Kidney glomerular epithelial cell (primary cell): ENCODE data around the gene TMEM221.

Experiments
- DNase-seq: peaks from one replicate; lab custom pipeline; 2025; lab: John Stamatoyannopoulos, UW

Gene TMEM221

GRCh38 chr19:17441241-17442021 is 7.0 kb downstream of the TMEM221 start:
- peak; percentile 57 for DNase-seq

- no peak for DNase-seq
Observed at GRCh38 chr19:17436874-17437267, 11.6 kb downstream of the TMEM221 start.

DNA sequence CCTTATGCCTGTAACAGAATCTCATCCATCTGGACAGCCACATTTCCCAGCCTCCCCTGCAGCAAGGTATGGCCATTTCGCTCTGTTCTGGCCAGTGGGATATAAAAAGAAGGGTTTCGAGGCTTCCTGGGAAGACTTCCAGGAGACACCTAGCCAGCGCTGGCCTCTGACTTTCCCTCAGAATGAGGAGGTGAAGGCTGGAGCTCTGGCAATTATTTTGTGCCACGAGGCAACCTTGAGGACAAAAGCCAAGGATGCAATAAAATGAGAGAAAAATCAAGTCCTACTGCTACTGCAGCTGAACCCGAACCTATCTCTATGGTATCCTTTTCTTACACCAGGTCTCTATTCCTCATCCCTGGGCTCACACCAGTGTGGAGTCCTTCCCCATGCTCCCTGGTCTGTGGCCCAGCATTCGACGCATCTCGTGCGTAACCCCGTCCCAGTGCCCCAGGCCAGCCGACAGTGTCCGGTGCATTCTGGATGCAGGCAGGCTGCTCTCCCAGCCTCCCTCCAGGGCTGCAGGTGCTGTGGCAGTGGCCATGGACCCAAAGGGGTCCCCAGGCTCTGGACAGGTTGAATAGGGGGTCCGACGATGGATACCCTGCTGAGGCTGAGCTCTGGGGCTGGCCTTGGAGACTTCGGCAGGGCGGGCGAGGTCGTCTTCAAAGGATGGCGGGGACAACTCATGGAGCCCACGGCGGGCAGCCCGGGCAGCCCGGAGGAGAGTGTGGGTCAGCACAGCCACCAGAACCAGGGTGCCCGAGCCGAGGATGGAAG is 12.2 kb downstream of the TMEM221 start:
- no peak for DNase-seq

DNA sequence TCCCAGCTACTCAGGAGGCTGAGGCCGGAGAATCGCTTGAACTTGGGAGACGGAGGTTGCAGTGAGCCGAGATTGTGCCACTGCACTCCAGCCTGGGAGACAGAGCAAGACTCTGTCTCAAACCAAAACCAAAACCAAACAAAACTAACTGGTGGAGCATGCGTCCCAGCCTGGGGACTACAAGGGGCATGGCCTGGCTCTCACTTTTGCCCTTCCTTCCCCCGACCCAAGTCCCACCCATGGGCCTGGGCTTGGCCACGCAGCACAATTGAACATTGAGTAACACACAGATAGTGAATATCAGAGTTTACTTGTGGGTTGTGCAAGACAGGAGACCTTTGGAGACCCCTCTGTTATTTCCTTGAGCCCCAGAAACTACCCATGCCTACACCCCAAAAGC is 13.2 kb downstream of the TMEM221 start:
- DNase-seq = no peak

DNA sequence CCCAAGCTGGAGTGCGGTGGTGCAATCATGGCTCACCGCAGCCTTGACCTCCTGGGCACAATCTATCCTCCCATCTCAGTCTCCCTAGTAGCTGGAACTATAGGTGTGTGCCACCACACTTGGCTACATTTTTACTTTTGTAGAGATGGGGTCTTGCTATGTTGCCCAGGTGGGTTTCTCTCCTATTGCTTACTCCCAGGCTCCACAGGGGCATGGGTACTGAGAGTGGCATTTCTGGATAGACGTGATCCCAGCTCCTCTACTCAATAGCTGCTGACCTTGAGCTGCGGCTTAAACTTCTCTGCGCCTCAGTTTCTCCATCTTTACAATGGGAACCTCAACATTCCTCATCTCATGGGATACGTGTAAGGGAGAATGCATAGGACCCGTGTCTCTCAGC is 17.1 kb downstream of the TMEM221 start:
- no peak for DNase-seq

DNA sequence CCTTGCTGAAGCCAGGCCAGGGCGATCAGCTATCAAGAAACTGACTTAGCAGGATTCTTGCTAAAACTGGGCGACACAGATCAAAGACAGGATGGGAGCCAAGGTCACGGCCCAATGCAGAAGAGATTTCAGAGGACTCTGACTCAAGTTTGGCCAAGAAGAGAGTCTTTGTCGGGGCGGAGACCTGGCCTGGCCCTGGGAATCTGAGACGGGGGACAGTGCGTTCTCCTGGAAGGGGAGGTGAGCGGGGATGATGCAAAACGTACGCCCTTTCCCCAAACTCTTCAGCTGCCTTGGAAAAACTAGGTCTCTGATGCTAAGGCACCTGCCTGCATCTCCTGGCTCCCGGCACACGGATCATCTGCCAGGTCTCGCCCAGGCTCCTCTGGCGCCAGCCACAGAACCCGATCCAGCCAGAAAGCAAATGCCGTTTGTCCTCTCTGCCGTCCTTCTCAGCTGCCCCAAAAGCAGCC is 18.8 kb downstream of the TMEM221 start:
- no peak for DNase-seq

DNA sequence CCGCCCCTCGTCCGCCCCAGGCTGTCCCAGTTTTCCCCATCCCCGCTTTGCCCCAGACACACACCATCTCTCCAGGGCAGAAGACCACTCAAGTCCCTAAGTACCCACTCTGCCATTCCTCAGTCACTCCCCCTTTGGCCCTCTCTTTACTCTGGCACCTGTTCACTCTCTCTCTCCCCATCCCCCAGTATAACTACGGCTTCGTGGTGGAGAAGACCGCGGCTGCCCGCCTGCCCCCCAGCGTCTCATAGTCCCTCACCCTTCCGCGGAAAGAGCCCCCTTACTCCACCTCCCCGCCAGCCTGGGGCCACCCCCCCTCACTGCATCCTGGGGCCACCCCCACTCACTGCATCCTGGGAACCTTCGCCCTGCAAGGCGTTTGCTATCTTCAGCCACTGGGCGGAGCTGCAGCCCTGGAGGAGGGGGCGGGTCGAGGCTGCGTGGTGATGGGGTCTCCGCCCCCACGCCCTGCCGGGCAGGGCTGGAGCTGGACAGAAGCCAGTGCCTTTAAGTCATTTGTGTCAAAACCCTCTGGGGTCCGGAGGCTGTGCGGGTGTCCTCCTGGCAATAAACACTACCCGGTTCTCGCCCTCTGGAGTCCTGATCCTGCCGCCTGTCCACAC is 23.6 kb downstream of the TMEM221 start:
- peak; percentile 26 for DNase-seq

DNA sequence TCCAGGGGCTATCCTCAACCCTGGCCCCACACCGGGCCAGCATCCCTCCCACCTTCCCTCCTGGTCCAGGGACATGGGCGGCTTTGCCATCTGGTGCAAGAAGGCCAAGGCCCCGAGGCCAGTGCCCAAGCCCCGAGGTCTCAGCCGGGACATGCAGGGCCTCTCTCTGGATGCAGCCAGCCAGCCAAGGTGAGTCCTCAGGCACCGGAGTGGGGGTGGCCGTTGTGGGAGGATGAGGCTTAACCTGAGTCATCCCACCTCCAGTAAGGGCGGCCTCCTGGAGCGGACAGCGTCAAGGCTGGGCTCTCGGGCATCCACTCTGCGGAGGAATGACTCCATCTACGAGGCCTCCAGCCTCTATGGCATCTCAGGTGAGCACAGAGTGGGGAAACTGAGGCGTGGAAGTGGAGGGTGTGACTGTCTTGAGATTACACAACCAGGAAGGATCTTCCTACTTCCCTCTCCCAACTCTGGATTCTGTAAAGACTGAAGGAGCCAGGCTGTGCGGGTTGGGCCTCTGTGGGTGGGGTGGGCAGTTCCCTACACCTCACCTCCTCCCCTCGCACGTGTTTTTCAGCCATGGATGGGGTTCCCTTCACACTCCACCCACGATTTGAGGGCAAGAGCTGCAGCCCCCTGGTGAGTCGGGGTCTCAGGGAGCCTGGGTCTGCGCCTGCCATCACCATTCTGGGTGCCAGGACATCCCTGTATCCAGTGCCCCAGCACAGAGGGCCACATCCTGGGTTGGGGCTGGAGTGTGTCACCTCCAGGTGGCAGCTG is 24.8 kb downstream of the TMEM221 start:
- no peak for DNase-seq

DNA sequence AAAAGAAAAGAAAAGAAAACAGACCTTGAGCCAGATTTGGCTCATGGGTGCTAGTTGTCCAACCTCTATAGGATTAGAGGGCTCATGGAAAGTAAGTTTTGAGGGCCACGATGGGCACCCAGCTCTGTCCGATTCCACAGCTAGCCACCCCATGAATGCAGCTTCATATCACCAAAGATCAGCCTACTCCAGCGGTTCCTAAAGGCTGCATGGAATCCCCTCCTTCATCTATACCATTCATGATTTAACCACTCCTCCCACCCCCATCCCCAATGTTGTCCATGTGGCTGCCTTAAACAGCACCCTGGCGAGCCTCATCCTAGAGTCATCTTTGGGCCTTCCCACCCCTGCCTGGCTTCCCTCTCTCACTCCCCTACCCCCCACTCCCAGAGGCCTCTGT is 26.5 kb downstream of the TMEM221 start:
- no peak for DNase-seq

- DNase-seq = no peak
Observed at GRCh38 chr19:17420475-17420924, 28.0 kb downstream of the TMEM221 start.

DNA sequence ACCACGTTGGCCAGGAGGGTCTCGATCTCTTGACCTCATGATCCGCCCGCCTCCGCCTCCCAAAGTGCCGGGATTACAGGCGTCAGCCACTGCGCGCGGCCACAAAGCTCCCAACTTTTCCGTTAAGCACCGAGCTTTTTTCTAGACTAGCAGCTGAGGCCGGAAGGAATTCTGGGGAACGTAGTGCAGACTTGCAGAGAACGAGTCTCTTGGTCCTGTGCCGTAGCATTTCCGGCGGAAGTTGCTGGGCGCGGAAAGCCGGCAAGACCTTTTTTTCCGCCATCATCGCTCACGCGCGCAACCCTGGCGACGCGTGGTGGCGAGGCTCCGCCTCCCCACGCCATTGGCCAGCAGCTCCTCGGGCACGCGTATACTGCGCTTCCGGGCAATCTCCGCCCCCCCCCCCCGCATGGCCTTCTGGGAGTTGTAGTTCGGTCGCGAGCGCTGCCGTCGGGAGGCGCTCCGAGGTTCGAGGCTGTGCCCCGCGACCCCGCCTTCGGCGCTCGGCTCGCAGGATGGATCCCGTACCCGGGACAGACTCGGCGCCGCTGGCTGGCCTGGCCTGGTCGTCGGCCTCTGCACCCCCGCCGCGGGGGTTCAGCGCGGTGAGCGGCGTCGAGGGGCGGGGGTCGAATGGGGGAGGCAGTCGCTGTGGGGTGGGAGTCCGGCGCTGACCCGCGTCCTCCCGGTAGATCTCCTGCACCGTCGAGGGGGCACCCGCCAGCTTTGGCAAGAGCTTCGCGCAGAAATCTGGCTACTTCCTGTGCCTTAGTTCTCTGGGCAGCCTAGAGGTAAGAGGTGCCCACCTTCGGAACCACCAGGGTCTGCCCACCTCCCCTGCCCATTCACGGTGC is 28.6 kb downstream of the TMEM221 start, which contains the start of gene MVB12A:
Gene MVB12A (plus strand): TSS at position 427 of the 854 bp plus-strand sequence. CDS start 89 bp downstream, at position 516.
- peak; percentile 96 for DNase-seq

- peak; percentile 22 for DNase-seq
Observed at GRCh38 chr19:17419154-17419620, 29.3 kb downstream of the TMEM221 start.

- DNase-seq = no peak
Observed at GRCh38 chr19:17418710-17419109, 29.8 kb downstream of the TMEM221 start.

GRCh38 chr19:17415121-17415520 is 33.3 kb downstream of the TMEM221 start:
- DNase-seq = no peak

GRCh38 chr19:17414097-17414496 is 34.4 kb downstream of the TMEM221 start:
- no peak for DNase-seq

DNA sequence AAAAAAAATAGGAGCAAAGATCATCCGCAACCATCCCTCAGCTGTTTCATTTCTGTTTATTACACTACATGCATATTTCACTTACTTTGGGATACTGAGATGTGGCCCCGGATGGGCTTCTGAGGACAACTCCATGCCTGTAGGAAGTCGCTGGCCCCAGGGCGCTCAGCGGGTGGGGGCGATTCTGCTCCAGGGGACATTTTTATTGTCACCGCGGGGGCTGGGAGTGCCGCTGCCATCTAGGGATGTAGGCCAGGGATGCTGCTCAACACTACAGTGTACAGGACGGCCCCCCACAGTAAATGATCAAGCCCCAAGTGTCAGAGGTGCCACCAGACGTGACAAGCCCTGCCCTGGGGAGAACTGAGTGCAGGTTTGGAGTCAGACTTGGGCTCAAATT is 36.7 kb downstream of the TMEM221 start:
- no peak for DNase-seq

DNA sequence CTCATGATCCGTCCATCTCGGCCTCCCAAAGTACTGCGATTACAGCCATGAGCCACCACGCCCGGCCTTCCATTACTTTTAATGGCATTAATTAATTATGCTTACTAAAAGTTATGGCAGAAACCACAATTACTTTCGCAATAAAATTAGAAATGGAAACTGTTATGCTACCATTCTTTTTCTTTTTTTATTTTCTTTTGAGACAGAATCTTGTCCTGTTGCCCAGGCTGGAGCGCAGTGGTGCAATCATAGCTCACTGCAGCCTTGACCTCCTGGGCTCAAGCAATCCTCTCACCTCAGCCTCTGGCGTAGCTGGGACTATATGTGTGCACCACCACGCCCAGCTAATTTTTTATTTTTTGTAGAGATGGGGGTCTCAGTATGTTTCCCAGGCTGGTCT is 38.5 kb downstream of the TMEM221 start:
- DNase-seq = no peak

DNA sequence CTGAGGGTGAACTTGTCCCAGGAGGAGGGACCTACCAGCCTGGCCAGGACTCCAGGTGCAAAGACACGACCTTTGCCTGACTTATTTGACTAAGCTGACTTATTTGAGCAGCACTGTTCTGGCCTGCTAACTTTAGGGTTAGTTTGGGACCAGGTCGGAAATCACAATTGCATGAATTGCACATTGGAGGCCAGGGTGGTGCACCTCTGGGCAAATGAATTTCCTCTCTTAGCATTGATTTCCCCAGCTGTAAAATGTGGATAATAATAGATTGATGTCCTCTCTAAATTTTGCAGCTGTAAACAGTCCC is 41.6 kb downstream of the TMEM221 start:
- DNase-seq = no peak

GRCh38 chr19:17406046-17406886 is 42.2 kb downstream of the TMEM221 start:
- DNase-seq = no peak
